Activated T-cell treated with anti-CD3 and anti-CD28 coated beads for 24 hours (primary cell): ENCODE data around the gene PPP2R5B.

Experiments
- DNase-seq: peaks from one replicate; pipeline ENCODE4 v3.0.0-alpha.2; 2020; ENCODE audit warnings: low read depth

Gene PPP2R5B

GRCh38 chr11:64888729-64889511, 35.6 kb upstream of the PPP2R5B start:
- no peak for DNase-seq

GRCh38 chr11:64890522-64890939, 34.0 kb upstream of the PPP2R5B start:
- DNase-seq = no peak

GRCh38 chr11:64891215-64891848, 33.2 kb upstream of the PPP2R5B start:
- DNase-seq = no peak

GRCh38 chr11:64891880-64892279, 32.6 kb upstream of the PPP2R5B start:
- DNase-seq = no peak

- no peak for DNase-seq
Observed at GRCh38 chr11:64892411-64892831, 32.1 kb upstream of the PPP2R5B start.

GRCh38 chr11:64892838-64893193, 31.7 kb upstream of the PPP2R5B start:
- no peak for DNase-seq

GRCh38 chr11:64893194-64894069, 31.1 kb upstream of the PPP2R5B start:
- no peak for DNase-seq

GRCh38 chr11:64894070-64894811, 30.2 kb upstream of the PPP2R5B start:
- DNase-seq = peak; percentile 83

- DNase-seq = no peak
Observed at GRCh38 chr11:64894812-64895452, 29.6 kb upstream of the PPP2R5B start.

GRCh38 chr11:64896448-64897022, 28.0 kb upstream of the PPP2R5B start:
- DNase-seq = no peak

GRCh38 chr11:64897381-64898075, 27.0 kb upstream of the PPP2R5B start:
- DNase-seq = no peak

GRCh38 chr11:64898076-64898445, 26.4 kb upstream of the PPP2R5B start:
- no peak for DNase-seq

- DNase-seq = no peak
Observed at GRCh38 chr11:64898541-64898940, 25.9 kb upstream of the PPP2R5B start.

GRCh38 chr11:64900263-64900678, 24.2 kb upstream of the PPP2R5B start:
- peak; percentile 69 for DNase-seq

GRCh38 chr11:64900774-64901173, 23.7 kb upstream of the PPP2R5B start:
- DNase-seq = no peak

GRCh38 chr11:64902102-64902900, 22.2 kb upstream of the PPP2R5B start:
- DNase-seq = no peak

GRCh38 chr11:64903291-64903833, 21.1 kb upstream of the PPP2R5B start:
- DNase-seq = no peak

GRCh38 chr11:64905516-64906313, 18.8 kb upstream of the PPP2R5B start:
- DNase-seq = no peak

GRCh38 chr11:64906314-64906635, 18.2 kb upstream of the PPP2R5B start:
- DNase-seq = no peak
